SW480 (cell line): ENCODE measurements around the gene BCO2.

Source experiments
- DNase-seq: peaks from one replicate; pipeline ENCODE4 v3.0.0-alpha.2; 2016; ENCODE audit warnings: low spot score

The BCO2 gene

GRCh38 chr11:112249871-112250610, 74.7 kb downstream of the BCO2 start:
- DNase-seq = no peak

- DNase-seq = no peak
Measured at GRCh38 chr11:112253605-112254242, 78.4 kb downstream of the BCO2 start.

GRCh38 chr11:112255067-112255720, 79.9 kb downstream of the BCO2 start:
- DNase-seq = no peak

GRCh38 chr11:112260490-112260889, 85.2 kb downstream of the BCO2 start, which contains the start of gene PLET1:
PLET1 (minus strand) TSS chr11:112260860; CDS start chr11:112260589, 271 bp downstream.
- DNase-seq = no peak

GRCh38 chr11:112265659-112266409, 90.5 kb downstream of the BCO2 start:
- no peak for DNase-seq

- DNase-seq = no peak
Measured at GRCh38 chr11:112266410-112266778, 91.1 kb downstream of the BCO2 start.

GRCh38 chr11:112267188-112267591, 91.9 kb downstream of the BCO2 start:
- no peak for DNase-seq

- DNase-seq = no peak
Measured at GRCh38 chr11:112268406-112268805, 93.1 kb downstream of the BCO2 start.
